KOPT-K1 (cell line): Measurements from ENCODE around the gene HOXB2.

Experiments used
- H3K27ac ChIP-seq: fragments of 200-600 bp; sonication (generic); 2 replicates; pipeline ENCODE4 v1.5.1; 2016; ENCODE audit warnings: antibody characterized with exemption, mild to moderate bottlenecking, low read depth, low read length; ENCODE audit not compliant: poor library complexity, severe bottlenecking
- H3K36me3 ChIP-seq: fragments of 200-600 bp; sonication (generic); 2 replicates; pipeline ENCODE4 v1.5.1; 2017; ENCODE audit warnings: antibody characterized with exemption, mild to moderate bottlenecking, low read length, moderate library complexity; ENCODE audit not compliant: insufficient read depth
- H3K9me3 ChIP-seq: fragments of 200-600 bp; sonication (generic); 2 replicates; pipeline ENCODE4 v1.5.1; 2017; ENCODE audit warnings: antibody characterized with exemption, low read length, mild to moderate bottlenecking; ENCODE audit not compliant: insufficient read depth, poor library complexity, severe bottlenecking

Gene HOXB2

GRCh38 chr17:48545022-48545375 is at the start of gene HOXB2:
Gene HOXB2 (minus strand): TSS chr17:48545109. CDS start chr17:48544911, 198 bp downstream.
- Histone ChIP-seq H3K9me3 (no peaks in the 10 kb centered on the region), H3K27ac (peak within 1 kb of the TSS; percentile 47), H3K36me3 (peaks cover 3% of the 10 kb centered on the region)

- Histone ChIP-seq H3K9me3 (no peaks in the 10 kb centered on the region), H3K36me3 (no peaks in the 10 kb centered on the region), H3K27ac (no peak overlapping the region)
Observed at GRCh38 chr17:48593840-48594537, 49.1 kb upstream of the HOXB2 start.

- H3K27ac ChIP-seq: no peak within 1 kb of the TSS
- H3K9me3 ChIP-seq: no peaks in the 10 kb centered on the region
- H3K36me3 ChIP-seq: no peaks in the 10 kb centered on the region
Observed at GRCh38 chr17:48593126-48593829, 48.4 kb upstream of the HOXB2 start, which contains the start of gene HOXB5. Gene HOXB5 (minus strand): TSS chr17:48593779. CDS start chr17:48593682, 97 bp downstream.

- no peaks in the 10 kb centered on the region for H3K36me3 ChIP-seq
- no peaks in the 10 kb centered on the region for H3K9me3 ChIP-seq
- H3K27ac ChIP-seq: no peak overlapping the region
Observed at GRCh38 chr17:48592577-48592976, 47.7 kb upstream of the HOXB2 start.

GRCh38 chr17:48592057-48592514 is 47.2 kb upstream of the HOXB2 start:
- no peaks in the 10 kb centered on the region for H3K36me3 ChIP-seq
- no peaks in the 10 kb centered on the region for H3K9me3 ChIP-seq
- H3K27ac ChIP-seq: no peak overlapping the region

GRCh38 chr17:48591255-48592056 is 46.5 kb upstream of the HOXB2 start:
- H3K27ac ChIP-seq: no peak overlapping the region
- H3K9me3 ChIP-seq: no peaks in the 10 kb centered on the region
- no peaks in the 10 kb centered on the region for H3K36me3 ChIP-seq

- no peaks in the 10 kb centered on the region for H3K36me3 ChIP-seq
- H3K9me3 ChIP-seq: no peaks in the 10 kb centered on the region
- H3K27ac ChIP-seq: no peak overlapping the region
Observed at GRCh38 chr17:48590607-48591161, 45.8 kb upstream of the HOXB2 start.

GRCh38 chr17:48589831-48590606 is 45.1 kb upstream of the HOXB2 start, which contains the start of gene HOXB3:
Gene HOXB3 (minus strand): TSS chr17:48590241. CDS start chr17:48552474, 37,767 bp downstream.
- Histone ChIP-seq H3K36me3 (no peaks in the 10 kb centered on the region), H3K9me3 (no peaks in the 10 kb centered on the region), H3K27ac (no peak within 1 kb of the TSS)

- no peak overlapping the region for H3K27ac ChIP-seq
- no peaks in the 10 kb centered on the region for H3K9me3 ChIP-seq
- no peaks in the 10 kb centered on the region for H3K36me3 ChIP-seq
Observed at GRCh38 chr17:48589060-48589830, 44.3 kb upstream of the HOXB2 start.

GRCh38 chr17:48588528-48588927 is 43.6 kb upstream of the HOXB2 start:
- no peaks in the 10 kb centered on the region for H3K9me3 ChIP-seq
- H3K36me3 ChIP-seq: no peaks in the 10 kb centered on the region
- no peak overlapping the region for H3K27ac ChIP-seq

GRCh38 chr17:48588074-48588415 is 43.1 kb upstream of the HOXB2 start:
- Histone ChIP-seq H3K9me3 (no peaks in the 10 kb centered on the region), H3K27ac (no peak overlapping the region), H3K36me3 (no peaks in the 10 kb centered on the region)

- H3K27ac ChIP-seq: no peak overlapping the region
- no peaks in the 10 kb centered on the region for H3K9me3 ChIP-seq
- no peaks in the 10 kb centered on the region for H3K36me3 ChIP-seq
Observed at GRCh38 chr17:48587276-48588073, 42.6 kb upstream of the HOXB2 start.
